Measurements from ENCODE around the gene PPP3CA. TPM values are rescaled to one million over a fixed set of nuclear protein-coding genes. Genes with fewer than 3 reads are reported as not detected.

PPP3CA gene
- total RNA-seq, 4 donors from 2014 or later: 38.5 to 46.7 (median 40.6) TPM

DNA sequence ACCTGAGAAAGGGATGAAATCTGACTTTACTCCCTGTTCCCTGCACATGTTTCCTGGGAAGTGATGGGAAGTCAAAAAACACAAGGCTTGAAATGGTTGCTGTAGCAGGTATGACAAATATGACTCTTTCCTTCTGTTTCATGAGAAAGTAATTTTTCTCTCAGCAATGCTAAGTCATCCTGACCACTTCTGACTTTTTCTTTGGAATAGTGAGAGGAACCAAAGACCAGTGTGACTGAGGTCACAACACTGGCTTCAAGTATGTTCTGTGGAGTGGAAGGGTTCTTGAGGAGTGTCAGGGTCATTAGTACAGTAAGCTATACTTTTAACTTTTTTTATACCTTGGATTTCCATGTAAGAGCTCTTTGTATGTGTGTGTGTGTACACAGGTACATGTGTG is 225.3 kb downstream of the PPP3CA start:
- intact Hi-C loops (cut with DNase I; ENCODE audit: low total_unique reads): no loop called here
- H3K4me3 ChIP-seq (ENCODE audit: low read depth, poor library complexity, severe bottlenecking): no peak overlapping the region
- DNase-seq (ENCODE audit: low spot score in 2 of 2): no peak
- TF ChIP-seq, protein P1, sequence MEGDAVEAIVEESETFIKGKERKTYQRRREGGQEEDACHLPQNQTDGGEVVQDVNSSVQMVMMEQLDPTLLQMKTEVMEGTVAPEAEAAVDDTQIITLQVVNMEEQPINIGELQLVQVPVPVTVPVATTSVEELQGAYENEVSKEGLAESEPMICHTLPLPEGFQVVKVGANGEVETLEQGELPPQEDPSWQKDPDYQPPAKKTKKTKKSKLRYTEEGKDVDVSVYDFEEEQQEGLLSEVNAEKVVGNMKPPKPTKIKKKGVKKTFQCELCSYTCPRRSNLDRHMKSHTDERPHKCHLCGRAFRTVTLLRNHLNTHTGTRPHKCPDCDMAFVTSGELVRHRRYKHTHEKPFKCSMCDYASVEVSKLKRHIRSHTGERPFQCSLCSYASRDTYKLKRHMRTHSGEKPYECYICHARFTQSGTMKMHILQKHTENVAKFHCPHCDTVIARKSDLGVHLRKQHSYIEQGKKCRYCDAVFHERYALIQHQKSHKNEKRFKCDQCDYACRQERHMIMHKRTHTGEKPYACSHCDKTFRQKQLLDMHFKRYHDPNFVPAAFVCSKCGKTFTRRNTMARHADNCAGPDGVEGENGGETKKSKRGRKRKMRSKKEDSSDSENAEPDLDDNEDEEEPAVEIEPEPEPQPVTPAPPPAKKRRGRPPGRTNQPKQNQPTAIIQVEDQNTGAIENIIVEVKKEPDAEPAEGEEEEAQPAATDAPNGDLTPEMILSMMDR (IDR thresholded peaks at IDR 0.05): no peak
- no peak for TF ChIP-seq POLR2A (IDR thresholded peaks at IDR 0.05)

GRCh38 chr4:101119141-101119540 is 228.2 kb downstream of the PPP3CA start:
- no peak overlapping the region for H3K4me3 ChIP-seq (ENCODE audit: low read depth, poor library complexity, severe bottlenecking)
- TF ChIP-seq, protein P1 (IDR thresholded peaks at IDR 0.05): no peak
- no peak for TF ChIP-seq POLR2A (IDR thresholded peaks at IDR 0.05)
- DNase-seq (ENCODE audit: low spot score in 2 of 2): no peak
- 97 to 98% methylated on average over 3 of the region's 3 CpGs for WGBS, 2 donors
- intact Hi-C loops (cut with DNase I; ENCODE audit: low total_unique reads): no loop called here

GRCh38 chr4:101118617-101119016 is 228.7 kb downstream of the PPP3CA start:
- WGBS, 2 donors: 65 to 75% methylated on average over 1 of the region's 1 CpG
- no peak for TF ChIP-seq POLR2A (IDR thresholded peaks at IDR 0.05)
- TF ChIP-seq, protein P1 (IDR thresholded peaks at IDR 0.05): no peak
- intact Hi-C loops (cut with DNase I; ENCODE audit: low total_unique reads): no loop called here
- no peak for DNase-seq (ENCODE audit: low spot score in 2 of 2)
- no peak overlapping the region for H3K4me3 ChIP-seq (ENCODE audit: low read depth, poor library complexity, severe bottlenecking)

DNA sequence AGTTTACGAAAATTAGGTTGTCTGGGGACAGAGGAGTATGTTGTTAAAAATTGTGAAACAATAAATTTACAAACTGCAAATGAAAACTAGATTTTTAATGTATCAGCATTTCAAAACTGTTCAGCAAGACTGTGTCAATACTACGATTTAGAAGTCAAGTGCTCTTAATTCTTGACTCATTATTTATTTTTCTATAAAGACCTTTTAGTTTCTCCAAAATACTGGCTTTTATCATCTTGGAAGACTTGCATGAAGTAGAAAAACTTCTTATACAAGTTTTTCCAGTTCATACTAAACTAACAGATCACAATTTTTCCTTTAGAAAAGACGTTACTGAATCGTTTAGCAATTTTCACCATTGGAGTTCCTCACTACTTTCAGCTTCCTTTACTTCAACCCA is 231.4 kb downstream of the PPP3CA start:
- no peak for TF ChIP-seq POLR2A (IDR thresholded peaks at IDR 0.05)
- TF ChIP-seq, protein P1 (IDR thresholded peaks at IDR 0.05): no peak
- DNase-seq (ENCODE audit: low spot score in 2 of 2): no peak
- 69 to 70% methylated on average over 4 of the region's 4 CpGs for WGBS, 2 donors
- intact Hi-C loops (cut with DNase I; ENCODE audit: low total_unique reads): no loop called here
- no peak overlapping the region for H3K4me3 ChIP-seq (ENCODE audit: low read depth, poor library complexity, severe bottlenecking)

DNA sequence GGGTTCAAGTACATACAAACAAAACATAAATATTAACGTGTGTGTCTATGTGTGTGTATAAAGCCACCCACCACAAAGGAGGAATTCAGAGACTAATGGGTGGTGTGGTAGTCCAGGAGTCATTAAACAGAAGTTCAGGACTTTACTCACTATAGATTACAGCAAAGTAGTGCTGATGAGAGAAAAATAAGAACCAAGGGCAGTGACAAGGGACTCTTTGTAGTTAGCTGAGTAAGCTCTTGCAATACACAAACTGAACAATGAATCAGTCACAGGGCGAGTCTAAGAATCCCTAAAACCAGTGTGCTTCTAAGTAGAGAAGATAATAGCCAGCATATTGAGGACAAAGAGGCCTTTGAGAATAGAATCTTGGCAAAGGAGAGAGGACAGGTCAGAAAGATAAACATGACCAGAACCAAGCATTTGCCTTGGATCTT is 232.4 kb downstream of the PPP3CA start:
- WGBS, 2 donors: 50 to 52% methylated on average over 2 of the region's 2 CpGs
- no peak for DNase-seq (ENCODE audit: low spot score in 2 of 2)

More for the DNA sequence above, 232.4 kb downstream of the PPP3CA start:
- intact Hi-C loops (cut with DNase I; ENCODE audit: low total_unique reads): no loop called here
- TF ChIP-seq, protein P1 (IDR thresholded peaks at IDR 0.05): no peak
- no peak for TF ChIP-seq POLR2A (IDR thresholded peaks at IDR 0.05)
- no peak overlapping the region for H3K4me3 ChIP-seq (ENCODE audit: low read depth, poor library complexity, severe bottlenecking)

Data from lower leg skin (tissue), 4 donors.